ENCODE measurements around the gene STAU1. TPM values are rescaled to one million over a fixed set of nuclear protein-coding genes. Genes with fewer than 3 reads are reported as not detected.

Gene STAU1
- total and polyA plus RNA-seq, 2 of the 13 experiments (the other 11 are each of a cell fraction or from before 2014, with no cell fraction given), result 119 to 133 TPM

DNA sequence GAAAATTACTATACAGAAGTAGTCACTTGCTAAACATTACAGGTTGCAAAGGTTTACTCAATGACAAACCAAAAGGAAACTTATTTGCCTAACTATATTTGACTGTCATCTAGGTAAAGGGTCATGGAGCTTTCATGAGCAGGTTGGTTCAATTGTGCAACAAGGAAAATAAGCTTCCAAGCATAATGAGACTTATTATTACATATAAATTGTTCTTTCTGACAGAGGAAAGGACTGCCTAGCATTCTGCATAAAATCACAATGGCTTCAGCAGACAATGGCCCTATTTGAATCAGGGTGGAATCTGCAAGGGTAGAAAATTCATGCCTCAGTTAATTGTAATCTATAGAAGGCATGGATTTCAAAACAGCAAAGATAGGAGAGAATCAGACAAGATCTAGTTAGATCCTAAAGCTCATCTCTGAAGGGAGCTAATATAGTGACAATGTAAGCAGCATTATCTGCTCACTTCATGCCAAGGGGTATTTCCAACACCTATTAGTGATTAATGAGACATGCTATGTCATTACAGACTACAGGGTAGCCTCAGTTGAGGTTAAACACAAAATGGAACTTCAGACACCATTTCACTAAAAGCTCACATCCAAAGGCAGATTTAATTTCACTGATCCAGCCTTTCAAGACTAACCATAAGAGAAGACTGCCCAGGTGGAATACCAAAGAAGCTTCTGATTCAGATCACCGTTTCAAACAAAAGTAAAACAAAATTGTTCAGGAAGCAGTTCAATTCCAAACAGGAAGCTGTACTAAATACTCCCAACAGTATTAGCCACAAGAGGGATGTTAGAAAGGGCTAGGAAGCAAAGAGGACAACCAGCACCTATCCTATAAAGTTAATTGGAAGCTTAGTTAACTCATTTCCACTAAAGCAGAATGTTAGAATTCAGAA lies 8.5 kb downstream of the STAU1 start (continued):
- TF ChIP-seq, protein P1, sequence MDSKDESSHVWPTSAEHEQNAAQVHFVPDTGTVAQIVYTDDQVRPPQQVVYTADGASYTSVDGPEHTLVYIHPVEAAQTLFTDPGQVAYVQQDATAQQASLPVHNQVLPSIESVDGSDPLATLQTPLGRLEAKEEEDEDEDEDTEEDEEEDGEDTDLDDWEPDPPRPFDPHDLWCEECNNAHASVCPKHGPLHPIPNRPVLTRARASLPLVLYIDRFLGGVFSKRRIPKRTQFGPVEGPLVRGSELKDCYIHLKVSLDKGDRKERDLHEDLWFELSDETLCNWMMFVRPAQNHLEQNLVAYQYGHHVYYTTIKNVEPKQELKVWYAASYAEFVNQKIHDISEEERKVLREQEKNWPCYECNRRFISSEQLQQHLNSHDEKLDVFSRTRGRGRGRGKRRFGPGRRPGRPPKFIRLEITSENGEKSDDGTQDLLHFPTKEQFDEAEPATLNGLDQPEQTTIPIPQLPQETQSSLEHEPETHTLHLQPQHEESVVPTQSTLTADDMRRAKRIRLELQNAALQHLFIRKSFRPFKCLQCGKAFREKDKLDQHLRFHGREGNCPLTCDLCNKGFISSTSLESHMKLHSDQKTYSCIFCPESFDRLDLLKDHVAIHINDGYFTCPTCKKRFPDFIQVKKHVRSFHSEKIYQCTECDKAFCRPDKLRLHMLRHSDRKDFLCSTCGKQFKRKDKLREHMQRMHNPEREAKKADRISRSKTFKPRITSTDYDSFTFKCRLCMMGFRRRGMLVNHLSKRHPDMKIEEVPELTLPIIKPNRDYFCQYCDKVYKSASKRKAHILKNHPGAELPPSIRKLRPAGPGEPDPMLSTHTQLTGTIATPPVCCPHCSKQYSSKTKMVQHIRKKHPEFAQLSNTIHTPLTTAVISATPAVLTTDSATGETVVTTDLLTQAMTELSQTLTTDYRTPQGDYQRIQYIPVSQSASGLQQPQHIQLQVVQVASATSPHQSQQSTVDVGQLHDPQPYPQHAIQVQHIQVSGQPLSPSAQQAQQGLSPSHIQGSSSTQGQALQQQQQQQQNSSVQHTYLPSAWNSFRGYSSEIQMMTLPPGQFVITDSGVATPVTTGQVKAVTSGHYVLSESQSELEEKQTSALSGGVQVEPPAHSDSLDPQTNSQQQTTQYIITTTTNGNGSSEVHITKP (CRISPR knock-in tag; IDR thresholded peaks at IDR 0.05; ENCODE audit: low read depth), result 0 out of 2 replicates have a peak, but pooled peaks have one; percentile 14
- TF ChIP-seq, protein P2, sequence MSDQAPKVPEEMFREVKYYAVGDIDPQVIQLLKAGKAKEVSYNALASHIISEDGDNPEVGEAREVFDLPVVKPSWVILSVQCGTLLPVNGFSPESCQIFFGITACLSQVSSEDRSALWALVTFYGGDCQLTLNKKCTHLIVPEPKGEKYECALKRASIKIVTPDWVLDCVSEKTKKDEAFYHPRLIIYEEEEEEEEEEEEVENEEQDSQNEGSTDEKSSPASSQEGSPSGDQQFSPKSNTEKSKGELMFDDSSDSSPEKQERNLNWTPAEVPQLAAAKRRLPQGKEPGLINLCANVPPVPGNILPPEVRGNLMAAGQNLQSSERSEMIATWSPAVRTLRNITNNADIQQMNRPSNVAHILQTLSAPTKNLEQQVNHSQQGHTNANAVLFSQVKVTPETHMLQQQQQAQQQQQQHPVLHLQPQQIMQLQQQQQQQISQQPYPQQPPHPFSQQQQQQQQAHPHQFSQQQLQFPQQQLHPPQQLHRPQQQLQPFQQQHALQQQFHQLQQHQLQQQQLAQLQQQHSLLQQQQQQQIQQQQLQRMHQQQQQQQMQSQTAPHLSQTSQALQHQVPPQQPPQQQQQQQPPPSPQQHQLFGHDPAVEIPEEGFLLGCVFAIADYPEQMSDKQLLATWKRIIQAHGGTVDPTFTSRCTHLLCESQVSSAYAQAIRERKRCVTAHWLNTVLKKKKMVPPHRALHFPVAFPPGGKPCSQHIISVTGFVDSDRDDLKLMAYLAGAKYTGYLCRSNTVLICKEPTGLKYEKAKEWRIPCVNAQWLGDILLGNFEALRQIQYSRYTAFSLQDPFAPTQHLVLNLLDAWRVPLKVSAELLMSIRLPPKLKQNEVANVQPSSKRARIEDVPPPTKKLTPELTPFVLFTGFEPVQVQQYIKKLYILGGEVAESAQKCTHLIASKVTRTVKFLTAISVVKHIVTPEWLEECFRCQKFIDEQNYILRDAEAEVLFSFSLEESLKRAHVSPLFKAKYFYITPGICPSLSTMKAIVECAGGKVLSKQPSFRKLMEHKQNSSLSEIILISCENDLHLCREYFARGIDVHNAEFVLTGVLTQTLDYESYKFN (CRISPR knock-in tag; conservative IDR thresholded peaks at IDR 0.05), result peak; percentile 95
- TF ChIP-seq SIX1 (CRISPR knock-in tag; IDR thresholded peaks at IDR 0.05; ENCODE audit: borderline replicate concordance) (0 out of 2 replicates have a peak, but pooled peaks have one; percentile 31), LCORL (IDR thresholded peaks at IDR 0.05) (no peak), LCORL (CRISPR knock-in tag; IDR thresholded peaks at IDR 0.05) (peak; percentile 63; the same call in 1 of the 2 replicates), MIER2 (CRISPR knock-in tag; IDR thresholded peaks at IDR 0.05) (peak; percentile 27; the same call in 1 of the 2 replicates), NFE2 (CRISPR knock-in tag; IDR thresholded peaks at IDR 0.05) (no peak), BCL6 (CRISPR knock-in tag; IDR thresholded peaks at IDR 0.05) (peak; percentile 87), ZNF382 (CRISPR knock-in tag; IDR thresholded peaks at IDR 0.05; ENCODE audit: borderline replicate concordance) (no peak), ZSCAN9 (CRISPR knock-in tag; IDR thresholded peaks at IDR 0.05; ENCODE audit: borderline replicate concordance) (peak; percentile 23; the same call in 1 of the 2 replicates), RORA (CRISPR knock-in tag; IDR thresholded peaks at IDR 0.05) (no peak), ZNF615 (CRISPR knock-in tag; IDR thresholded peaks at IDR 0.05; ENCODE audit: borderline replicate concordance) (no peak), ZSCAN31 (CRISPR knock-in tag; IDR thresholded peaks at IDR 0.05; ENCODE audit: low read depth) (no peak), DMAP1 (CRISPR knock-in tag; IDR thresholded peaks at IDR 0.05) (no peak), MAFG (CRISPR knock-in tag; IDR thresholded peaks at IDR 0.05) (no peak), MEIS1 (CRISPR knock-in tag; IDR thresholded peaks at IDR 0.05; ENCODE audit: borderline replicate concordance) (no peak), WIZ (CRISPR knock-in tag; IDR thresholded peaks at IDR 0.05) (no peak), ARID2 (CRISPR knock-in tag; IDR thresholded peaks at IDR 0.05; ENCODE audit: borderline replicate concordance) (no peak), GZF1 (CRISPR knock-in tag; IDR thresholded peaks at IDR 0.05) (no peak), ZNF205 (CRISPR knock-in tag; IDR thresholded peaks at IDR 0.05) (0 out of 2 replicates have a peak, but pooled peaks have one; percentile 63), TCF12 (IDR thresholded peaks at IDR 0.05) (no peak), TCF12 (CRISPR knock-in tag; IDR thresholded peaks at IDR 0.05) (no peak), CHD4 (IDR thresholded peaks at IDR 0.05; ENCODE audit: borderline replicate concordance, low read length) (no peak), XBP1 (CRISPR knock-in tag; IDR thresholded peaks at IDR 0.05) (no peak), ZKSCAN8 (CRISPR knock-in tag; IDR thresholded peaks at IDR 0.05; ENCODE audit: borderline replicate concordance) (peak; percentile 12; the same call in 1 of the 2 replicates)
